ENCODE measurements around the gene SGCD.

- TF ChIP-seq TAF1 (IDR thresholded peaks at IDR 0.05; ENCODE audit: borderline replicate concordance, insufficient read depth, low read length) (no peak), FOXP2 (optimal IDR thresholded peaks at IDR 0.05; ENCODE audit: borderline replicate concordance, extremely low read depth, extremely low read length, insufficient read depth) (no peak)
Observed at GRCh38 chr5:156534906-156535485, 208.0 kb downstream of the SGCD start.
